ENCODE measurements around the gene DLL4.

DNA sequence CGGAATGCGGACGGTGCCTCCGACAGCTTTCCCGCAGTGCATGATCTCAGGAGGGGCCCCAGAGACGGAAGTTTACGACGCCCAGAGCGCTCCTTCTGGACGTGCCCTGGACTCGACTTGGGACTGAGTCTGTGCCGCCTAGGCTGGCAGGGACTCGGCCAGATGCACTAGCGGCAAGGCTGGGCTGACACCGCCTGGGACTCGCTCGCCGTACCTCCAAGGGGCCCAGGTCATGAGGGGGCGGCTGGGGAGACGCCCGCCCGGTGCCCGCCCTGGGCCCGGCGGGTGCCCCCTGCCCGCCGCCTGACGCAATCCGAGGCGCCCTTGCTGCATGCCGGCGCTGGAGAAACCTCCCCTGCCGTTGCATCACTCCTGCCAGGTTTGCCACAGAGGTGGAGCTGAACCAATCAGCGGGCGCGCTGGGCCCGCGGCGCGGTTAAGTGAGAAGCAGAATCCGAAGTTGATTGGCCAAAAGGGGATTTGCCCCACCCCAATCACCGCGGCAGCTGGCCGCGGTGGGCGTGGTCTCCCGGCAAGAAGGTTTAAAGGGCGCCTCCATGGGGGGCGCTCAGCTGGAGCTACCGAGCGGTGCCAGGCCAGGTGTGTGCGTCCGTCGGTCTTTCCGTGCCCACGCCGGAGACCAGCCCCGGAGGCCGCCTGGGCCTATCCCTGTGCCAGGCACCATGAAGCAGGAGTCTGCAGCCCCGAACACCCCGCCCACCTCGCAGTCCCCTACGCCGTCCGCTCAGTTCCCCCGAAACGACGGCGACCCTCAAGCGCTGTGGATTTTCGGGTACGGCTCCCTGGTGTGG, 24.0 kb downstream of the DLL4 start, which contains the start of gene CHAC1:
- TF ChIP-seq, protein P1, sequence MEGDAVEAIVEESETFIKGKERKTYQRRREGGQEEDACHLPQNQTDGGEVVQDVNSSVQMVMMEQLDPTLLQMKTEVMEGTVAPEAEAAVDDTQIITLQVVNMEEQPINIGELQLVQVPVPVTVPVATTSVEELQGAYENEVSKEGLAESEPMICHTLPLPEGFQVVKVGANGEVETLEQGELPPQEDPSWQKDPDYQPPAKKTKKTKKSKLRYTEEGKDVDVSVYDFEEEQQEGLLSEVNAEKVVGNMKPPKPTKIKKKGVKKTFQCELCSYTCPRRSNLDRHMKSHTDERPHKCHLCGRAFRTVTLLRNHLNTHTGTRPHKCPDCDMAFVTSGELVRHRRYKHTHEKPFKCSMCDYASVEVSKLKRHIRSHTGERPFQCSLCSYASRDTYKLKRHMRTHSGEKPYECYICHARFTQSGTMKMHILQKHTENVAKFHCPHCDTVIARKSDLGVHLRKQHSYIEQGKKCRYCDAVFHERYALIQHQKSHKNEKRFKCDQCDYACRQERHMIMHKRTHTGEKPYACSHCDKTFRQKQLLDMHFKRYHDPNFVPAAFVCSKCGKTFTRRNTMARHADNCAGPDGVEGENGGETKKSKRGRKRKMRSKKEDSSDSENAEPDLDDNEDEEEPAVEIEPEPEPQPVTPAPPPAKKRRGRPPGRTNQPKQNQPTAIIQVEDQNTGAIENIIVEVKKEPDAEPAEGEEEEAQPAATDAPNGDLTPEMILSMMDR (IDR thresholded peaks at IDR 0.05 in 8 of 11, conservative IDR thresholded peaks at IDR 0.05 in 3 of 11): peak in 5 of 11 experiments; percentile 13 to 40 (median 24)
- TF ChIP-seq POLR2AphosphoS5 (IDR thresholded peaks at IDR 0.05): peak; percentile 77 to 85 (median 81)
- TF ChIP-seq POLR2A (IDR thresholded peaks at IDR 0.05): no peak

Data from spleen (tissue), 7 donors.